Endothelial cell of umbilical vein (primary cell): ENCODE results near the gene RAB3C. TPM values are rescaled to one million over a fixed set of nuclear protein-coding genes. Genes with fewer than 3 reads are reported as not detected.

Source experiments
- BruUV-seq: library from RNA; stranded (reverse); fragments of 400-500 nt; replicated peaks from 2 replicates; lab custom pipeline; 2021; lab: Mats Ljungman, UMichigan
- CTCF ChIA-PET: fragments of 300-600, 350-600 bp; sonication (Branson Sonifier 250); formaldehyde crosslinking; loops from one replicate; lab custom pipeline; 2021; ENCODE audit warnings: antibody characterized with exemption, inconsistent platforms; lab: Charles Lee
- POLR2A ChIA-PET: fragments of 300-600, 350-600 bp; sonication (Branson Sonifier 250); formaldehyde crosslinking; loops from one replicate; lab custom pipeline; 2021; ENCODE audit warnings: antibody characterized with exemption, inconsistent platforms; lab: Charles Lee
- DNase-seq: peaks from one replicate; pipeline ENCODE4 v3.0.0-alpha.2; 2011; ENCODE audit warnings: low read depth, low spot score
- FAIRE-seq: peaks from 2 replicates; lab custom pipeline; 2011; peaks lifted over from hg19 to GRCh38; lab: Jason Lieb, UNC
- H2AFZ ChIP-seq: 2 replicates; pipeline ENCODE4 v1.6.0; 2012; ENCODE audit warnings: low read depth, low read length, control low read depth, inconsistent platforms
- H3K27ac ChIP-seq: 2 replicates; pipeline ENCODE4 v1.5.1; 2011; ENCODE audit warnings: low read depth, mild to moderate bottlenecking, control low read depth, low read length, moderate library complexity; ENCODE audit not compliant: insufficient read depth
- H3K27me3 ChIP-seq, 2 experiments: 2 replicates each; pipeline versions ENCODE4 v1.6.0 to v1.6.1; 2011; ENCODE audit warnings: low read length in 2 of 2, mixed read lengths in 1 of 2; ENCODE audit not compliant: control insufficient read depth in 2 of 2, insufficient read depth in 2 of 2
- H3K36me3 ChIP-seq, 2 experiments: 2 replicates in 1 of 2; 3 replicates in 1 of 2; pipeline ENCODE4 v1.5.1; 2011; ENCODE audit warnings: low read length in 2 of 2, mild to moderate bottlenecking in 1 of 2, moderate library complexity in 1 of 2; ENCODE audit not compliant: control insufficient read depth in 2 of 2, insufficient read depth in 2 of 2; ENCODE audit errors: extremely low read depth in 1 of 2
- H3K4me1 ChIP-seq: 3 replicates; pipeline ENCODE4 v1.5.1; 2011; ENCODE audit warnings: mild to moderate bottlenecking, low read length; ENCODE audit not compliant: control insufficient read depth, insufficient read depth; ENCODE audit errors: extremely low read depth
- H3K4me2 ChIP-seq: 2 replicates; pipeline ENCODE4 v1.6.1; 2011; ENCODE audit warnings: low read length, control low read depth, mixed read lengths; ENCODE audit not compliant: insufficient read depth
- H3K4me3 ChIP-seq, 3 experiments: fragments of 200-600 bp in 1 of 3; sonication (generic), shearing (Covaris generic) in 1 of 3; replicated peaks in 1 of 3; 2 replicates each; pipeline ENCODE4 v1.5.1; 2011 to 2016; ENCODE audit warnings: control low read depth in 3 of 3, low read length in 3 of 3, mild to moderate bottlenecking in 2 of 3, inconsistent platforms in 1 of 3, low read depth in 1 of 3, moderate library complexity in 1 of 3; ENCODE audit not compliant: insufficient read depth in 1 of 3
- H3K79me2 ChIP-seq: 2 replicates; pipeline ENCODE4 v1.6.0; 2012; ENCODE audit warnings: low read length, inconsistent platforms; ENCODE audit not compliant: control insufficient read depth, insufficient read depth
- H3K9ac ChIP-seq: replicated peaks from 2 replicates; pipeline ENCODE3; 2011; ENCODE audit warnings: low read length, control low read depth; ENCODE audit not compliant: insufficient read depth; ENCODE audit errors: extremely low read depth
- H3K9me1 ChIP-seq: replicated peaks from 3 replicates; pipeline ENCODE4 v1.6.0; 2011; ENCODE audit warnings: mild to moderate bottlenecking, low read length; ENCODE audit not compliant: control insufficient read depth, insufficient read depth; ENCODE audit errors: extremely low read depth
- H3K9me3 ChIP-seq: replicated peaks from 2 replicates; pipeline ENCODE4 v1.5.1; 2012; ENCODE audit warnings: low read length, inconsistent platforms; ENCODE audit not compliant: control insufficient read depth, insufficient read depth
- H4K20me1 ChIP-seq: replicated peaks from 2 replicates; pipeline ENCODE3; 2011; ENCODE audit warnings: mild to moderate bottlenecking, low read length; ENCODE audit not compliant: control insufficient read depth, insufficient read depth; ENCODE audit errors: extremely low read depth
- CTCF ChIP-seq, 2 donors: IDR thresholded peaks; 1 replicate in 1 of 2; 2 replicates in 1 of 2; pipeline ENCODE4 v1.5.1; 2011; ENCODE audit warnings: low read length in 2 of 2, mild to moderate bottlenecking in 2 of 2, moderate library complexity in 2 of 2, control low read depth in 1 of 2, inconsistent platforms in 1 of 2, low read depth in 1 of 2; ENCODE audit not compliant: insufficient read depth in 1 of 2; ENCODE audit errors: extremely low read depth in 1 of 2
- EZH2 ChIP-seq: IDR thresholded peaks from 2 replicates; pipeline ENCODE4 v1.6.1; 2012; ENCODE audit warnings: borderline replicate concordance, low read depth, mild to moderate bottlenecking, moderate library complexity, low read length, inconsistent platforms; ENCODE audit not compliant: severe bottlenecking
- FOS ChIP-seq: IDR thresholded peaks from 2 replicates; pipeline ENCODE4 v1.6.1; 2011; ENCODE audit warnings: mild to moderate bottlenecking, low read length, moderate library complexity, borderline replicate concordance; ENCODE audit not compliant: insufficient read depth
- GATA2 ChIP-seq: IDR thresholded peaks from 2 replicates; pipeline ENCODE4 v1.7.0; 2011; ENCODE audit warnings: low read depth, mild to moderate bottlenecking, moderate library complexity, mixed read lengths, low read length; ENCODE audit not compliant: insufficient read length, insufficient read depth
- JUN ChIP-seq: IDR thresholded peaks from 2 replicates; pipeline ENCODE4 v1.6.1; 2011; ENCODE audit warnings: borderline replicate concordance, low read depth; ENCODE audit not compliant: insufficient read length, insufficient read depth
- MAX ChIP-seq: IDR thresholded peaks from 2 replicates; pipeline ENCODE4 v1.6.1; 2011; ENCODE audit not compliant: insufficient read depth, insufficient read length
- MYC ChIP-seq: IDR thresholded peaks from one replicate; pipeline ENCODE4 v1.6.1; 2011; ENCODE audit warnings: mild to moderate bottlenecking, low read depth, low read length
- POLR2A ChIP-seq: IDR thresholded peaks from 2 replicates; pipeline ENCODE4 v1.6.1; 2012; ENCODE audit warnings: low read depth, mild to moderate bottlenecking, control low read depth, low read length
- POLR2AphosphoS5 ChIP-seq: IDR thresholded peaks from 2 replicates; pipeline ENCODE4 v1.6.1; 2012; ENCODE audit warnings: low read depth, mild to moderate bottlenecking, control low read depth, low read length, moderate library complexity; ENCODE audit not compliant: insufficient read depth
- dilution Hi-C: fragments of 300-500 bp; cut with MboI; formaldehyde crosslinking; loops from one replicate; pipeline ENCODE4 v1.15.0; 2019; ENCODE audit warnings: low sequenced_read_pairs; ENCODE audit not compliant: extremely low pct_ligation_motif_present
- intact Hi-C: fragments of 100-400 bp; cut with micrococcal nuclease; formaldehyde crosslinking; loops from one replicate; pipeline ENCODE4 v1.10.0; 2022
- polyA plus RNA-seq, 4 experiments: library from polyadenylated mRNA; depleted of rRNA in 3 of 4; stranded (reverse) in 3 of 4; unstranded in 1 of 4; fragments of >200 nt; gene quantifications; 2 replicates each; pipeline versions ENCODE4 v1.2.1 to v1.2.3, GENCODE V29; 2011 to 2012; ENCODE audit warnings: missing spikeins in 1 of 4
- total RNA-seq: library from RNA; stranded (reverse); gene quantifications from 2 replicates; pipeline ENCODE4 v1.2.3, GENCODE V29; 2021

RAB3C gene
- total and polyA plus RNA-seq, 2 donors (not counting 3 experiments of a cell fraction or from before 2014, with no cell fraction given): 0.04 to 0.66 TPM

- Histone ChIP-seq H3K4me1 (no peaks in the 10 kb centered on the region), H2AFZ (no peak overlapping the region), H3K9me1 (no peaks in the 10 kb centered on the region), H3K36me3 (no peaks in the 10 kb centered on the region), H3K9me3 (no peaks in the 10 kb centered on the region), H3K79me2 (no peaks in the 10 kb centered on the region), H3K27ac (no peak overlapping the region), H4K20me1 (no peaks in the 10 kb centered on the region), H3K9ac (no peak overlapping the region), H3K4me3 (no peak overlapping the region), H3K4me2 (no peak overlapping the region), H3K27me3 (no peaks in the 10 kb centered on the region)
- dilution Hi-C loops: no loop called here
- intact Hi-C loops: no loop called here
- FAIRE-seq (no peak), DNase-seq (peak; percentile 22)
- TF ChIP-seq EZH2: no peak
- TF ChIP-seq GATA2: no peak
- TF ChIP-seq CTCF (IDR thresholded peaks at IDR 0.05; ENCODE audit: extremely low read depth in 1 of 2, insufficient read depth in 1 of 2, low read depth in 1 of 2, low read length in 2 of 2): no peak
- TF ChIP-seq JUN: no peak
- CTCF ChIA-PET: interaction anchor here (1.1 kb wide), 1 partner anchor 8 kb away, joined by 4 read pairs; no protein-coding TSS in a partner anchor
- POLR2A ChIA-PET: no interaction called here
- no TSS peak for BruUV-seq
These were observed 33.1 kb downstream of the RAB3C start for GRCh38 chr5:58615972-58616371.

- Histone ChIP-seq H3K4me1 (no peaks in the 10 kb centered on the region), H3K36me3 (no peaks in the 10 kb centered on the region), H3K4me3 (no peak overlapping the region), H3K9ac (no peak overlapping the region), H4K20me1 (no peaks in the 10 kb centered on the region), H3K27ac (no peak overlapping the region), H3K27me3 (no peaks in the 10 kb centered on the region), H2AFZ (no peak overlapping the region), H3K9me3 (no peaks in the 10 kb centered on the region), H3K9me1 (no peaks in the 10 kb centered on the region), H3K4me2 (no peak overlapping the region), H3K79me2 (no peaks in the 10 kb centered on the region)
- dilution Hi-C loops (no loop called here), intact Hi-C loops (no loop called here)
- ChIA-PET POLR2A (no interaction called here), CTCF (no interaction called here)
- no peak for FAIRE-seq
- DNase-seq: no peak
- no TSS peak for BruUV-seq
- TF ChIP-seq POLR2A: no peak
- TF ChIP-seq GATA2: no peak
- TF ChIP-seq JUN: no peak
- TF ChIP-seq MYC: no peak
- TF ChIP-seq FOS: no peak
- TF ChIP-seq MAX: no peak
- TF ChIP-seq EZH2: no peak
- TF ChIP-seq POLR2AphosphoS5: no peak
- no peak for TF ChIP-seq CTCF (IDR thresholded peaks at IDR 0.05; ENCODE audit: extremely low read depth in 1 of 2, insufficient read depth in 1 of 2, low read depth in 1 of 2, low read length in 2 of 2)
These were observed 34.4 kb downstream of the RAB3C start for GRCh38 chr5:58617241-58617640.
